Neuronal stem cell (in vitro differentiated cells): ENCODE measurements around the gene PHKA1.

Experiments used
- DNase-seq: peaks from one replicate; pipeline ENCODE4 v3.0.0-alpha.2; 2013; ENCODE audit warnings: low spot score
- H2AFZ ChIP-seq: one replicate; pipeline ENCODE4 v1.6.1; 2013; ENCODE audit warnings: mild to moderate bottlenecking, low read length, inconsistent platforms
- H2AK5ac ChIP-seq: 2 replicates; pipeline ENCODE4 v1.6.1; 2013; ENCODE audit warnings: low read depth, mild to moderate bottlenecking, inconsistent platforms, low read length, moderate library complexity, mixed read lengths
- H2BK120ac ChIP-seq: 2 replicates; pipeline ENCODE4 v1.6.1; 2013; ENCODE audit warnings: low read depth, mild to moderate bottlenecking, inconsistent platforms, low read length, moderate library complexity, mixed read lengths
- H2BK12ac ChIP-seq: one replicate; pipeline ENCODE4 v1.6.1; 2013; ENCODE audit warnings: low read length, inconsistent platforms
- H2BK15ac ChIP-seq: 2 replicates; pipeline ENCODE4 v1.6.1; 2013; ENCODE audit warnings: mild to moderate bottlenecking, low read length, inconsistent platforms, mixed read lengths
- H2BK5ac ChIP-seq: one replicate; pipeline ENCODE4 v1.6.1; 2013; ENCODE audit warnings: inconsistent platforms, mild to moderate bottlenecking, low read length, moderate library complexity
- H3K14ac ChIP-seq: one replicate; pipeline ENCODE4 v1.6.1; 2013; ENCODE audit warnings: low read length, inconsistent platforms
- H3K18ac ChIP-seq: 2 replicates; pipeline ENCODE4 v1.6.1; 2013; ENCODE audit warnings: low read length, inconsistent platforms
- H3K23ac ChIP-seq: 2 replicates; pipeline ENCODE4 v1.6.1; 2013; ENCODE audit warnings: low read depth, mild to moderate bottlenecking, mixed read lengths, low read length, inconsistent platforms; ENCODE audit not compliant: poor library complexity
- H3K27ac ChIP-seq: replicated peaks from 3 replicates; pipeline ENCODE4 v1.5.1; 2013; ENCODE audit warnings: low read length, inconsistent platforms
- H3K27me3 ChIP-seq, 3 experiments: 2 replicates each; pipeline ENCODE4 v1.6.1; 2013; ENCODE audit warnings: low read length in 3 of 3, mild to moderate bottlenecking in 2 of 3, inconsistent platforms in 1 of 3, low read depth in 1 of 3, mixed read lengths in 1 of 3, moderate library complexity in 1 of 3; ENCODE audit not compliant: control insufficient read depth in 3 of 3, insufficient read depth in 3 of 3
- H3K36me3 ChIP-seq, 2 donors: replicated peaks in 1 of 2; 2 replicates each; pipeline ENCODE4 v1.6.1; 2013; ENCODE audit warnings: low read length in 2 of 2; ENCODE audit not compliant: control insufficient read depth in 2 of 2, insufficient read depth in 2 of 2
- H3K4ac ChIP-seq: 2 replicates; pipeline ENCODE4 v1.6.1; 2013; ENCODE audit warnings: inconsistent platforms, mild to moderate bottlenecking, low read length, moderate library complexity
- H3K4me1 ChIP-seq, 2 donors: 1 replicate in 1 of 2; 2 replicates in 1 of 2; pipeline ENCODE4 v1.6.1; 2013; ENCODE audit warnings: low read length in 2 of 2, low read depth in 1 of 2; ENCODE audit not compliant: control insufficient read depth in 2 of 2, insufficient read depth in 1 of 2
- H3K4me2 ChIP-seq: one replicate; pipeline ENCODE4 v1.6.1; 2013; ENCODE audit warnings: mild to moderate bottlenecking, low read length, inconsistent platforms; ENCODE audit not compliant: insufficient read depth, poor library complexity, severe bottlenecking
- H3K4me3 ChIP-seq, 2 donors: 2 replicates each; pipeline ENCODE4 v1.5.1; 2013; ENCODE audit warnings: low read length in 2 of 2, mild to moderate bottlenecking in 2 of 2, inconsistent platforms in 1 of 2, moderate library complexity in 1 of 2
- H3K79me1 ChIP-seq: one replicate; pipeline ENCODE4 v1.6.1; 2013; ENCODE audit warnings: low read depth, mild to moderate bottlenecking, inconsistent platforms, low read length, moderate library complexity
- H3K9ac ChIP-seq: one replicate; pipeline ENCODE4 v1.6.1; 2013; ENCODE audit warnings: mild to moderate bottlenecking, low read depth, low read length, inconsistent platforms; ENCODE audit not compliant: poor library complexity
- H3K9me3 ChIP-seq, 2 donors: replicated peaks in 1 of 2; 2 replicates each; pipeline versions ENCODE3 to v1.6.1; 2013; ENCODE audit warnings: low read length in 2 of 2, mild to moderate bottlenecking in 2 of 2, inconsistent platforms in 1 of 2, low read depth in 1 of 2, mixed read lengths in 1 of 2, moderate library complexity in 1 of 2; ENCODE audit not compliant: control insufficient read depth in 2 of 2, insufficient read depth in 1 of 2
- H4K8ac ChIP-seq: one replicate; pipeline ENCODE4 v1.6.1; 2013; ENCODE audit warnings: low read depth, mild to moderate bottlenecking, inconsistent platforms, low read length, moderate library complexity
- H4K91ac ChIP-seq: one replicate; pipeline ENCODE4 v1.6.1; 2013; ENCODE audit warnings: low read length, low read depth, mild to moderate bottlenecking, inconsistent platforms; ENCODE audit not compliant: poor library complexity
- WGBS, 2 donors: extraction: QIAGEN DNeasy Blood & Tissue Kit; methylation state at CpG; one replicate each; pipeline ENCODE4 v1.1.7; 2013; ENCODE audit warnings: missing lambda C conversion rate in 2 of 2, mixed read lengths in 1 of 2; ENCODE audit not compliant: insufficient read length in 2 of 2, insufficient replicate concordance in 1 of 2; ENCODE audit errors: extremely low coverage in 2 of 2; 5-methylcytosine and 5-hydroxymethylcytosine counted together

The PHKA1 gene

GRCh38 chrX:72715546-72715945, 1.4 kb upstream of the PHKA1 start:
- Histone ChIP-seq H3K4me3 (no peak overlapping the region), H4K8ac (no peak overlapping the region), H3K36me3 (no peaks in the 10 kb centered on the region), H3K23ac (no peak overlapping the region), H3K4me1 (no peaks in the 10 kb centered on the region), H2BK120ac (no peak overlapping the region), H3K14ac (no peak overlapping the region), H3K27ac (no peak overlapping the region), H3K9me3 (no peaks in the 10 kb centered on the region), H2AFZ (no peak overlapping the region), H3K4ac (no peak overlapping the region), H3K4me2 (no peak overlapping the region), H4K91ac (no peak overlapping the region), H3K18ac (no peak overlapping the region), H3K27me3 (peaks cover 0 to 3% (median 0%) of the 10 kb centered on the region in 3 experiments), H3K79me1 (no peaks in the 10 kb centered on the region), H2AK5ac (no peak overlapping the region), H2BK15ac (no peak overlapping the region), H2BK12ac (no peak overlapping the region), H2BK5ac (no peak overlapping the region), H3K9ac (no peak overlapping the region)
- WGBS, 2 donors = no CpG with 5 or more reads among the region's 12 CpGs
- DNase-seq = no peak

- no peak overlapping the region for H3K14ac ChIP-seq
- no peak overlapping the region for H2AK5ac ChIP-seq
- no peaks in the 10 kb centered on the region for H3K9me3 ChIP-seq
- peak; percentile 5 for DNase-seq
- no peaks in the 10 kb centered on the region for H3K36me3 ChIP-seq
- H3K27me3 ChIP-seq = peaks cover 0 to 3% (median 0%) of the 10 kb centered on the region in 3 experiments
- no peak overlapping the region for H2BK120ac ChIP-seq
- H2BK5ac ChIP-seq = no peak overlapping the region
- H3K4me3 ChIP-seq = peak overlapping the region; percentile 53 to 80
- no peak overlapping the region for H3K9ac ChIP-seq
- no peak overlapping the region for H2BK15ac ChIP-seq
- H3K27ac ChIP-seq = no peak overlapping the region
- H3K79me1 ChIP-seq = no peaks in the 10 kb centered on the region
- H3K4me2 ChIP-seq = peak overlapping the region; percentile 48
- no peak overlapping the region for H3K18ac ChIP-seq
- WGBS, 2 donors = no CpG with 5 or more reads among the region's 13 CpGs
- no peak overlapping the region for H4K8ac ChIP-seq
- H2BK12ac ChIP-seq = no peak overlapping the region
- no peak overlapping the region for H3K23ac ChIP-seq
- no peaks in the 10 kb centered on the region for H3K4me1 ChIP-seq
- peak overlapping the region; percentile 88 for H2AFZ ChIP-seq
- H3K4ac ChIP-seq = no peak overlapping the region
- no peak overlapping the region for H4K91ac ChIP-seq
Observed at GRCh38 chrX:72714478-72714916, 391 bp upstream of the PHKA1 start.

- Histone ChIP-seq H3K9ac (no peak overlapping the region), H2BK15ac (no peak overlapping the region), H3K4me3 (peak overlapping the region in 1 of 2 donors; percentile 53), H3K27me3 (no peaks in the 10 kb centered on the region), H2AFZ (no peak overlapping the region), H3K23ac (no peak overlapping the region), H3K79me1 (no peaks in the 10 kb centered on the region), H4K91ac (no peak overlapping the region), H3K18ac (no peak overlapping the region), H3K4ac (no peak overlapping the region), H2BK120ac (no peak overlapping the region), H3K4me2 (no peak overlapping the region), H4K8ac (no peak overlapping the region), H3K4me1 (no peaks in the 10 kb centered on the region), H2BK5ac (no peak overlapping the region), H2AK5ac (no peak overlapping the region), H3K36me3 (no peaks in the 10 kb centered on the region), H3K27ac (no peak overlapping the region), H3K9me3 (no peaks in the 10 kb centered on the region), H2BK12ac (no peak overlapping the region), H3K14ac (no peak overlapping the region)
- no CpG with 5 or more reads among the region's 3 CpGs for WGBS, 2 donors
- no peak for DNase-seq
Observed at GRCh38 chrX:72713130-72713529, 976 bp downstream of the PHKA1 start.

GRCh38 chrX:72712094-72712755, 1.9 kb downstream of the PHKA1 start:
- Histone ChIP-seq H3K27ac (no peak overlapping the region), H4K8ac (no peak overlapping the region), H3K4me2 (no peak overlapping the region), H3K23ac (no peak overlapping the region), H3K4ac (no peak overlapping the region), H3K36me3 (no peaks in the 10 kb centered on the region), H3K9ac (no peak overlapping the region), H2BK5ac (no peak overlapping the region), H2BK12ac (no peak overlapping the region), H3K14ac (no peak overlapping the region), H2AK5ac (no peak overlapping the region), H3K4me3 (no peak overlapping the region), H3K4me1 (no peaks in the 10 kb centered on the region), H2AFZ (no peak overlapping the region), H3K9me3 (no peaks in the 10 kb centered on the region), H2BK120ac (no peak overlapping the region), H3K27me3 (no peaks in the 10 kb centered on the region), H3K79me1 (no peaks in the 10 kb centered on the region), H4K91ac (no peak overlapping the region), H2BK15ac (no peak overlapping the region), H3K18ac (no peak overlapping the region)
- no CpG with 5 or more reads among the region's 2 CpGs for WGBS, 2 donors
- no peak for DNase-seq
